ENCODE measurements around the gene FAM184A.

DNA sequence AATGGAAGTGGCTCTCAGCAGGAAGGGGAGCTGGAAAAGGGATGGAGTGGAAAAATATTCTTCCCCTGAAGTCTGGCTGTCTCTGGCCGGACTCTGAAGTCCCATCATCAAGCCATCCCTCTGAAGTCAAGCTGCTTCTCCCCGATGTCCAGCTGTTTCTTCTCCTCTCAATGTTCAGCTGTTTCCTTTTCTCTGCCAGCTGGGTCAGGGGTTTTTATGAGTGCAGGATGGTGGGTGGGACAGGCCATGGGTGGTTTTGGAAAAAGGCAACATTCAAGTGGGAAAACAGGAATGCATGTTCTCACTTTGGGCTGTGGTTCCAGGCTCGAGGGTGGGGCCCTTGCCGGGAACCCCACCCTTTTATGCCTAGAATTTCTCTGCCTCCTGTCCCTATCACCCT lies 48.4 kb upstream of the FAM184A start:
- TF ChIP-seq POLR2A (IDR thresholded peaks at IDR 0.05; ENCODE audit: low read depth), result no peak
- TF ChIP-seq, protein P1, sequence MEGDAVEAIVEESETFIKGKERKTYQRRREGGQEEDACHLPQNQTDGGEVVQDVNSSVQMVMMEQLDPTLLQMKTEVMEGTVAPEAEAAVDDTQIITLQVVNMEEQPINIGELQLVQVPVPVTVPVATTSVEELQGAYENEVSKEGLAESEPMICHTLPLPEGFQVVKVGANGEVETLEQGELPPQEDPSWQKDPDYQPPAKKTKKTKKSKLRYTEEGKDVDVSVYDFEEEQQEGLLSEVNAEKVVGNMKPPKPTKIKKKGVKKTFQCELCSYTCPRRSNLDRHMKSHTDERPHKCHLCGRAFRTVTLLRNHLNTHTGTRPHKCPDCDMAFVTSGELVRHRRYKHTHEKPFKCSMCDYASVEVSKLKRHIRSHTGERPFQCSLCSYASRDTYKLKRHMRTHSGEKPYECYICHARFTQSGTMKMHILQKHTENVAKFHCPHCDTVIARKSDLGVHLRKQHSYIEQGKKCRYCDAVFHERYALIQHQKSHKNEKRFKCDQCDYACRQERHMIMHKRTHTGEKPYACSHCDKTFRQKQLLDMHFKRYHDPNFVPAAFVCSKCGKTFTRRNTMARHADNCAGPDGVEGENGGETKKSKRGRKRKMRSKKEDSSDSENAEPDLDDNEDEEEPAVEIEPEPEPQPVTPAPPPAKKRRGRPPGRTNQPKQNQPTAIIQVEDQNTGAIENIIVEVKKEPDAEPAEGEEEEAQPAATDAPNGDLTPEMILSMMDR (IDR thresholded peaks at IDR 0.05), result no peak

Data from esophagus muscularis mucosa (tissue), 3 donors.